SU-DHL-6 (cell line): ENCODE measurements around the gene SPOCK1.

Source experiments
- EZH2phosphoT487 ChIP-seq: fragments of 200-600 bp; sonication (generic), shearing (Covaris generic); conservative IDR thresholded peaks from 2 replicates; pipeline ENCODE4 v1.6.1; 2018; ENCODE audit warnings: mild to moderate bottlenecking, antibody characterized with exemption, low read length, moderate library complexity, mixed read lengths
- TF ChIP-seq, protein P1 (sequence below): fragments of 200-600 bp; sonication (generic); IDR thresholded peaks from one replicate; pipeline ENCODE4 v1.5.1; 2017; ENCODE audit warnings: antibody characterized with exemption, mild to moderate bottlenecking, low read length, moderate library complexity; ENCODE audit not compliant: insufficient read depth, poor library complexity, severe bottlenecking

- TF ChIP-seq, protein P1, sequence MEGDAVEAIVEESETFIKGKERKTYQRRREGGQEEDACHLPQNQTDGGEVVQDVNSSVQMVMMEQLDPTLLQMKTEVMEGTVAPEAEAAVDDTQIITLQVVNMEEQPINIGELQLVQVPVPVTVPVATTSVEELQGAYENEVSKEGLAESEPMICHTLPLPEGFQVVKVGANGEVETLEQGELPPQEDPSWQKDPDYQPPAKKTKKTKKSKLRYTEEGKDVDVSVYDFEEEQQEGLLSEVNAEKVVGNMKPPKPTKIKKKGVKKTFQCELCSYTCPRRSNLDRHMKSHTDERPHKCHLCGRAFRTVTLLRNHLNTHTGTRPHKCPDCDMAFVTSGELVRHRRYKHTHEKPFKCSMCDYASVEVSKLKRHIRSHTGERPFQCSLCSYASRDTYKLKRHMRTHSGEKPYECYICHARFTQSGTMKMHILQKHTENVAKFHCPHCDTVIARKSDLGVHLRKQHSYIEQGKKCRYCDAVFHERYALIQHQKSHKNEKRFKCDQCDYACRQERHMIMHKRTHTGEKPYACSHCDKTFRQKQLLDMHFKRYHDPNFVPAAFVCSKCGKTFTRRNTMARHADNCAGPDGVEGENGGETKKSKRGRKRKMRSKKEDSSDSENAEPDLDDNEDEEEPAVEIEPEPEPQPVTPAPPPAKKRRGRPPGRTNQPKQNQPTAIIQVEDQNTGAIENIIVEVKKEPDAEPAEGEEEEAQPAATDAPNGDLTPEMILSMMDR, result no peak
- no peak for TF ChIP-seq EZH2phosphoT487
Measured at GRCh38 chr5:137164536-137164935, 334.6 kb downstream of the SPOCK1 start.
